A549 (cell line): ENCODE data around the gene RUNX1. TPM values are rescaled to one million over a fixed set of nuclear protein-coding genes. Genes with fewer than 3 reads are reported as not detected.

Source experiments
- ATAC-seq, 2 experiments: fragments of 200-7000 bp in 1 of 2; fragments of >200 bp in 1 of 2; cut with Nextera tagmentation in 1 of 2; cut with Tn5 transposase in 1 of 2; 3 replicates each; pipeline versions ENCODE4 v1.8.0 to v1.9.1; 2018 to 2020; ENCODE audit warnings: mild to moderate bottlenecking in 1 of 2, moderate library complexity in 1 of 2
- CTCF ChIA-PET: fragments of 300-600 bp; sonication (Branson Sonifier 250); formaldehyde crosslinking; extraction: SDS; loops from one replicate; lab custom pipeline; 2021; ENCODE audit warnings: antibody characterized with exemption, inconsistent platforms; lab: Yijun Ruan, JAX
- POLR2A ChIA-PET: fragments of 350-600 bp; formaldehyde crosslinking; extraction: SDS; loops from one replicate; lab custom pipeline; 2021; ENCODE audit warnings: antibody characterized with exemption, inconsistent platforms; lab: Yijun Ruan, JAX
- DNase-seq, 2 experiments: peaks; one replicate each; pipeline versions ENCODE4 v3.0.0 to v3.0.0-alpha.2; 2011 to 2016; ENCODE audit warnings: low read depth in 1 of 2, low spot score in 1 of 2
- FAIRE-seq: peaks from 2 replicates; lab custom pipeline; 2011; peaks lifted over from hg19 to GRCh38; lab: Jason Lieb, UNC
- H3K27ac ChIP-seq, 2 experiments: fragments of >200 bp; sonication (Bioruptor Twin); formaldehyde crosslinking; 3 replicates each; pipeline ENCODE4 v1.5.1; 2016 to 2017
- H3K4me1 ChIP-seq: fragments of >200 bp; sonication (Bioruptor Twin); formaldehyde crosslinking; 3 replicates; pipeline ENCODE4 v1.6.1; 2016
- H3K4me2 ChIP-seq: fragments of >200 bp; sonication (Bioruptor Twin); formaldehyde crosslinking; 3 replicates; pipeline ENCODE4 v1.6.1; 2016
- H3K4me3 ChIP-seq: fragments of >200 bp; sonication (Bioruptor Twin); formaldehyde crosslinking; 3 replicates; pipeline ENCODE4 v1.5.1; 2016
- H3K9me3 ChIP-seq: fragments of >200 bp; sonication (Bioruptor Twin); formaldehyde crosslinking; 3 replicates; pipeline ENCODE4 v1.6.1; 2016
- FOXS1 ChIP-seq: fragments of 250-450 bp; sonication (Bioruptor Pico); IDR thresholded peaks from 2 replicates; pipeline ENCODE4 v1.5.0; 2020; ENCODE audit warnings: mild to moderate bottlenecking, moderate library complexity
- POLR2A ChIP-seq: IDR thresholded peaks from 2 replicates; pipeline ENCODE4 v1.6.1; 2012; ENCODE audit warnings: mild to moderate bottlenecking, low read length
- SREBF2 ChIP-seq: fragments of 450-650 bp; IDR thresholded peaks from 2 replicates; pipeline ENCODE4 v1.6.1; 2014; ENCODE audit warnings: mild to moderate bottlenecking, moderate library complexity
- WGBS: methylation state at CpG from one replicate; pipeline ENCODE4 v1.1.6; 2017; ENCODE audit errors: missing lambda C conversion rate; 5-methylcytosine and 5-hydroxymethylcytosine counted together
- polyA plus RNA-seq, 4 experiments: library from polyadenylated mRNA; depleted of rRNA in 3 of 4; stranded (reverse); fragments of >200 nt; fragmentation: RNase III in 1 of 4; extraction: RNeasy Plus Mini Kit Qiagen cat#74134 plus additional on column Dnase treatment in 1 of 4; gene quantifications; 2 replicates in 3 of 4; 3 replicates in 1 of 4; pipeline ENCODE4 v1.2.3, GENCODE V29; 2011 to 2017
- TF ChIP-seq, protein P1 (sequence below): fragments of 250-450 bp; sonication (Bioruptor Pico); IDR thresholded peaks from 2 replicates; pipeline ENCODE4 v1.5.0; 2021; ENCODE audit warnings: mild to moderate bottlenecking, moderate library complexity, borderline replicate concordance

Gene RUNX1
- polyA plus RNA-seq, 2 of the 4 experiments (the other 2 are of a cell fraction), result 5.5 TPM

- ATAC-seq, result no peak
- POLR2A ChIA-PET, result no interaction called here
- Histone ChIP-seq H3K9me3 (no peaks in the 10 kb centered on the region), H3K4me3 (no peak overlapping the region), H3K27ac (no peak overlapping the region), H3K4me2 (no peak overlapping the region), H3K4me1 (no peaks in the 10 kb centered on the region; the same call in 2 of the 3 replicates)
- no peak for FAIRE-seq
- no peak for TF ChIP-seq POLR2A
- TF ChIP-seq FOXS1 (CRISPR knock-in tag), result no peak
- TF ChIP-seq, protein P1, sequence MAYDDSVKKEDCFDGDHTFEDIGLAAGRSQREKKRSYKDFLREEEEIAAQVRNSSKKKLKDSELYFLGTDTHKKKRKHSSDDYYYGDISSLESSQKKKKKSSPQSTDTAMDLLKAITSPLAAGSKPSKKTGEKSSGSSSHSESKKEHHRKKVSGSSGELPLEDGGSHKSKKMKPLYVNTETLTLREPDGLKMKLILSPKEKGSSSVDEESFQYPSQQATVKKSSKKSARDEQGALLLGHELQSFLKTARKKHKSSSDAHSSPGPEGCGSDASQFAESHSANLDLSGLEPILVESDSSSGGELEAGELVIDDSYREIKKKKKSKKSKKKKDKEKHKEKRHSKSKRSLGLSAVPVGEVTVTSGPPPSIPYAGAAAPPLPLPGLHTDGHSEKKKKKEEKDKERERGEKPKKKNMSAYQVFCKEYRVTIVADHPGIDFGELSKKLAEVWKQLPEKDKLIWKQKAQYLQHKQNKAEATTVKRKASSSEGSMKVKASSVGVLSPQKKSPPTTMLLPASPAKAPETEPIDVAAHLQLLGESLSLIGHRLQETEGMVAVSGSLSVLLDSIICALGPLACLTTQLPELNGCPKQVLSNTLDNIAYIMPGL (CRISPR knock-in tag), result no peak
- no peak for TF ChIP-seq SREBF2
- no peak for DNase-seq
- 6% methylated on average over 1 of the region's 1 CpG for WGBS
- CTCF ChIA-PET, result interaction anchor here (1.2 kb wide), 1 partner anchor 46 kb away, joined by 4 read pairs; no protein-coding TSS in a partner anchor
These were observed 308.9 kb downstream of the RUNX1 start for GRCh38 chr21:34740198-34740597.
